Stimulated activated CD8-positive, alpha-beta memory T cell treated with anti-CD3 and anti-CD28 coated beads, Interleukin-15, amount 100 ng/mL, for 48 hours (primary cell): Measurements from ENCODE around the gene FOXA1.
"Not testable (repeated sequence)": the region's sequence is repeated elsewhere in the genome, so short reads cannot be mapped to it uniquely, and the experiment has no call there.

Source experiments
- DNase-seq, 2 donors: peaks; one replicate each; pipeline ENCODE4 v3.0.0-alpha.2; 2020; ENCODE audit warnings: low read depth in 2 of 2

The FOXA1 gene

DNA sequence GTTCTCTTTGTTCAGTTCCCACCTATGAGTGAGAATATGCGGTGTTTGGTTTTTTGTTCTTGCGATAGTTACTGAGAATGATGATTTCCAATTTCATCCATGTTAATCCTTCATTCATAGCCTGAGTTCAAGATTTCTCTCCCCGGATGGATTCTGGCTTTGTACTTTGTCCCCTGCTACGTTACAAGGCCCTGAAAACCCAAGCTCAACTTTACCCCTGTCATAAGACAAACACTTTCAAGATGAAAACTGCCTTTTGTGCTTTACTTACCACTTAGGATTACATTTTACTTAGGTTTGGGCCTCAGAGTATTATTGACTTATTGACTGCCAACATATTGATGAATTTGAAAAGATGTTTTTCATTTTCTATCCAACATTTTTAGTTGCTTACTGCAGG, 36.3 kb downstream of the FOXA1 start:
- no peak for DNase-seq

DNA sequence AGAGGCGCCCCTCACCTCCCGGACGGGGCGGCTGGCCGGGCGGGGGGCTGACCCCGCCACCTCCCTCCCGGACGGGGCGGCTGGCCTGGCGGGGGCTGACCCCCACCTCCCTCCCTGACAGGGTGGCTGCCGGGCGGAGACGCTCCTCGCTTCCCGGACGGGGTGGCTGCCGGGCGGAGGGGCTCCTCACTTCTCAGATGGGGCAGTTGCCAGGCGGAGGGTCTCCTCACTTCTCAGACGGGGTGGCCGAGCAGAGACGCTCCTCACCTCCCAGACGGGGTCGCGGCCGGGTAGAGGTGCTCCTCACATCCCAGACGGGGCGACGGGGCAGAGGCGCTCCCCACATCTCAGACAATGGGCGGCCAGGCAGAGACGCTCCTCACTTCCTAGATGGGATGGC, 39.5 kb downstream of the FOXA1 start:
- not testable (repeated sequence) for DNase-seq

- no peak for DNase-seq
Observed at GRCh38 chr14:37553935-37554550, 41.0 kb downstream of the FOXA1 start.

DNA sequence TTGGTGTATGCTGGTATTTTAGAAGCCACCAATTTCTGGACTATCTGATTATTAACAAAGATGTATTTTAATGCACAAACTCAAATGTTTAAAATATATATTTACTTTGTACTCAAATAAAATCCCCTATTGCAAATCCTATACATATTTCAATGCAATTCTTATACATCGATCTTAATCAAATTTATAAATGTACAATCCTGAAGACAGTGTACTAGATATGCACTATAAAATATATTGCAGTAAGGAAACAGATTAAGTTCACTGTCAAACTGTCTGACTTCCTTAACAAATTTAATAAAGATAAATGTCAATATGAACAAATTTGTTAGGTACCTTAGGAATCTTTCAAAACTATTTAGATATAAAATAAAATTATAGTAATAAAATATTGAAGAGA, 43.9 kb downstream of the FOXA1 start:
- no peak for DNase-seq

GRCh38 chr14:37550511-37550910, 44.5 kb downstream of the FOXA1 start:
- no peak for DNase-seq

- DNase-seq: no peak
Observed at GRCh38 chr14:37546621-37547447, 48.2 kb downstream of the FOXA1 start.

DNA sequence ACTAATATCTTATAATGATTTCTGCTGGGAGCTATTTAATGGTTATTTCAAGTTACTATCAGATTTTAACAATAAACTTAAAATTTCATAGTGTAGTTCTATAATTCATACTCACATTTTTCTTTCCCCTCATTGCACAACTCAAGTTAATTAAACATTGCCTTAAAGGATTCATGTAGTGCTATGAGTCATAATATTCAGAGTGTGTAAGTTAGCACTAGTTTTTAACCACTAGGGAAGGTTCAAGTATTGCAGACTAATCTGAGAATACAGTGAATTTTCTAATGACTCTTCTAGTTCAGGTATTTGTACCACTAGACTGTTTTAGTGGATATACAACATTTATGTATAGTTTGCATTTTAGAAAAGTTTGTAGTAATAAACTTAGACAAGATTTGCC, 49.9 kb downstream of the FOXA1 start:
- DNase-seq: no peak

GRCh38 chr14:37544407-37544806, 50.6 kb downstream of the FOXA1 start:
- DNase-seq: no peak

GRCh38 chr14:37539992-37540391, 55.1 kb downstream of the FOXA1 start:
- no peak for DNase-seq
